HG03064 (cell line): Measurements from ENCODE around the gene ACO1.
"Not testable (repeated sequence)": the region's sequence is repeated elsewhere in the genome, so short reads cannot be mapped to it uniquely, and the experiment has no call there.

Source experiments
- ATAC-seq: cut with Tn5 transposase; IDR thresholded peaks from one replicate; pipeline ENCODE4 v1.9.1; 2021; ENCODE audit warnings: low read depth; ENCODE audit not compliant: unreplicated experiment

Gene ACO1

GRCh38 chr9:32384364-32385151 lies at the start of gene ACO1:
Gene ACO1 (plus strand): TSS chr9:32384643. CDS start chr9:32405507, 20,864 bp downstream.
- peak; percentile 98 for ATAC-seq

GRCh38 chr9:32334916-32335895 lies 49.2 kb upstream of the ACO1 start:
- ATAC-seq, result no peak

GRCh38 chr9:32339424-32339823 lies 45.0 kb upstream of the ACO1 start:
- ATAC-seq, result no peak

GRCh38 chr9:32340361-32340760 lies 44.1 kb upstream of the ACO1 start:
- no peak for ATAC-seq

GRCh38 chr9:32344551-32345182 lies 39.8 kb upstream of the ACO1 start:
- ATAC-seq, result peak; percentile 58

GRCh38 chr9:32345243-32345642 lies 39.2 kb upstream of the ACO1 start:
- no peak for ATAC-seq

GRCh38 chr9:32347571-32347970 lies 36.9 kb upstream of the ACO1 start:
- no peak for ATAC-seq

- no peak for ATAC-seq
Observed at GRCh38 chr9:32348106-32348695, 36.2 kb upstream of the ACO1 start.

- no peak for ATAC-seq
Observed at GRCh38 chr9:32349013-32349412, 35.4 kb upstream of the ACO1 start.

GRCh38 chr9:32350682-32351081 lies 33.8 kb upstream of the ACO1 start:
- no peak for ATAC-seq

GRCh38 chr9:32351845-32352244 lies 32.6 kb upstream of the ACO1 start:
- no peak for ATAC-seq

GRCh38 chr9:32353476-32353875 lies 31.0 kb upstream of the ACO1 start:
- not testable (repeated sequence) for ATAC-seq

- ATAC-seq, result no peak
Observed at GRCh38 chr9:32359452-32359851, 25.0 kb upstream of the ACO1 start.

- no peak for ATAC-seq
Observed at GRCh38 chr9:32360983-32361673, 23.3 kb upstream of the ACO1 start.

- no peak for ATAC-seq
Observed at GRCh38 chr9:32371279-32371678, 13.2 kb upstream of the ACO1 start.

GRCh38 chr9:32371679-32372078 lies 12.8 kb upstream of the ACO1 start:
- ATAC-seq, result no peak

- no peak for ATAC-seq
Observed at GRCh38 chr9:32376285-32376684, 8.2 kb upstream of the ACO1 start.

GRCh38 chr9:32378496-32378895 lies 5.9 kb upstream of the ACO1 start:
- peak; percentile 67 for ATAC-seq

GRCh38 chr9:32378993-32379729 lies 5.3 kb upstream of the ACO1 start:
- ATAC-seq, result peak; percentile 75
